ENCODE data around the gene TLE1. TPM values are rescaled to one million over a fixed set of nuclear protein-coding genes. Genes with fewer than 3 reads are reported as not detected.
"Not testable (repeated sequence)": the region's sequence is repeated elsewhere in the genome, so short reads cannot be mapped to it uniquely, and the experiment has no call there.

TLE1 gene
- total and polyA plus RNA-seq, 8 donors: 23.7 to 136 (median 58.7) TPM

DNA sequence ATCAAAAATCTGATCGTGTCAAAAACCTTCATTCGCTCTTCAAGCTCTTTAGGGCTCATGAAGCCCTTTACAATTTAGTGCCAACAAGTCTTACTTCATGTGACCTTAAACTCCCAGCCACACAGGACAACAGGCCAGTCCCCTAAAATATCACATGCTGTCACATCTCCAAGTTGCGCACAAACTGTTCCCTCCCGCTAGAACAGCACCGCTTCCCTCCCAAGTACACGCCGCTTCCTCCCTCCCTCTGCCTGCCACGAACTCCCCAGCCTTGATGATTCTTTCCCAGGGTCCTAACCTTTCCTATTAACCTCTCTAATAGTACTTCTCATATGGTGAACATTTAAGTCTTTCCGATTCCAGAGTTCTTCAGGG, 91.2 kb downstream of the TLE1 start:
- DNase-seq: no peak
- Histone ChIP-seq H3K27me3 (no peaks in the 10 kb centered on the region), H3K4me1 (peaks cover 12 to 48% (median 30%) of the 10 kb centered on the region in 4 donors), H3K9me3 (no peaks in the 10 kb centered on the region), H3K27ac (peak overlapping the region in 2 of 5 donors; percentile 24 to 47), H3K36me3 (peaks cover 0 to 40% (median 33%) of the 10 kb centered on the region in 4 donors), H3K4me3 (no peak overlapping the region)
- WGBS, 5 donors: 87 to 95% (median 90%) methylated on average over 8 to 9 of the region's 9 CpGs
- intact Hi-C loops (cut with DNase I; ENCODE audit: low total_unique reads): no loop called here
- TF ChIP-seq, protein P1, sequence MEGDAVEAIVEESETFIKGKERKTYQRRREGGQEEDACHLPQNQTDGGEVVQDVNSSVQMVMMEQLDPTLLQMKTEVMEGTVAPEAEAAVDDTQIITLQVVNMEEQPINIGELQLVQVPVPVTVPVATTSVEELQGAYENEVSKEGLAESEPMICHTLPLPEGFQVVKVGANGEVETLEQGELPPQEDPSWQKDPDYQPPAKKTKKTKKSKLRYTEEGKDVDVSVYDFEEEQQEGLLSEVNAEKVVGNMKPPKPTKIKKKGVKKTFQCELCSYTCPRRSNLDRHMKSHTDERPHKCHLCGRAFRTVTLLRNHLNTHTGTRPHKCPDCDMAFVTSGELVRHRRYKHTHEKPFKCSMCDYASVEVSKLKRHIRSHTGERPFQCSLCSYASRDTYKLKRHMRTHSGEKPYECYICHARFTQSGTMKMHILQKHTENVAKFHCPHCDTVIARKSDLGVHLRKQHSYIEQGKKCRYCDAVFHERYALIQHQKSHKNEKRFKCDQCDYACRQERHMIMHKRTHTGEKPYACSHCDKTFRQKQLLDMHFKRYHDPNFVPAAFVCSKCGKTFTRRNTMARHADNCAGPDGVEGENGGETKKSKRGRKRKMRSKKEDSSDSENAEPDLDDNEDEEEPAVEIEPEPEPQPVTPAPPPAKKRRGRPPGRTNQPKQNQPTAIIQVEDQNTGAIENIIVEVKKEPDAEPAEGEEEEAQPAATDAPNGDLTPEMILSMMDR (IDR thresholded peaks at IDR 0.05): no peak
- TF ChIP-seq EP300 (IDR thresholded peaks at IDR 0.05) (no peak), POLR2A (IDR thresholded peaks at IDR 0.05) (no peak), POLR2AphosphoS5 (IDR thresholded peaks at IDR 0.05) (no peak)

DNA sequence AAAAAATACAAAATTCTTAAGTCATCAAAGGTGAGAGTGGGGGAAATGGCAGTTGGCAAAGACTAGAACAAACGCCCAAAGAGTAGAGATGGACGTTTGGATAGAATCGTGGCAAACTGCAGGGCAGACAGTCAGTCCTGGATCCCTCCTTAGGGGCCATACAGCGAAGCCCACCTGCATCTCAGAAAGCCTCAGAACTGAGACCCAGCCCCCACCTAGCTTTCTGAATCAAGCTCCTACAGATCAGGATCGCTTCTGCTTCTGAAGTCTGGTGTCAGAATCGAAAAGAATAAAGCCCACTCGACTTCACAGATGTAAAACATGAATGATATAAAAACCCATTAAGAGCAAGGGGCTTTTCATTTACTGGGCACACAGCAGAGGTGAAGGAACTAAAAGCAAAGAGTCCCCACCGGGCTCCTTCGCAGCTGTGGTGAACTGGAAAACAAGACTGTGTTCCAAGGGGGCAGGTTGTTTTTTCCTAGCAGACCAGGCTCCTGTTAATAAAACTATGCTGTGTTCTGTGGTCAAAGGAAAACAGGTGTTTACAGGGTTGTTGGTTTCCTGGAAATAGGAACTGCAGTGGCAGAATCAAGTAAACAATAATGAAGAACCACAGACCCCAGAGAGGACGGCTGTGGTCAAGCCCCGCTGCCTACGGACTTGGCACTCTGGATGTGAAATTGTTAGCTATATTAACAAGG, 91.8 kb downstream of the TLE1 start:
- no peaks in the 10 kb centered on the region for H3K9me3 ChIP-seq
- DNase-seq: no peak
- peaks cover 0 to 40% (median 33%) of the 10 kb centered on the region in 4 donors for H3K36me3 ChIP-seq
- peaks cover 17 to 53% (median 35%) of the 10 kb centered on the region in 4 donors for H3K4me1 ChIP-seq
- no peak for TF ChIP-seq POLR2AphosphoS5 (IDR thresholded peaks at IDR 0.05)
- no peak for TF ChIP-seq EP300 (IDR thresholded peaks at IDR 0.05)
- no peak for TF ChIP-seq POLR2A (IDR thresholded peaks at IDR 0.05)
- TF ChIP-seq, protein P1 (IDR thresholded peaks at IDR 0.05): no peak
- WGBS, 5 donors: 75 to 87% (median 85%) methylated on average over 12 of the region's 12 CpGs
- no peak overlapping the region for H3K4me3 ChIP-seq
- no peaks in the 10 kb centered on the region for H3K27me3 ChIP-seq
- intact Hi-C loops (cut with DNase I; ENCODE audit: low total_unique reads): no loop called here
- peak overlapping the region in 2 of 5 donors; percentile 11 to 47 for H3K27ac ChIP-seq

DNA sequence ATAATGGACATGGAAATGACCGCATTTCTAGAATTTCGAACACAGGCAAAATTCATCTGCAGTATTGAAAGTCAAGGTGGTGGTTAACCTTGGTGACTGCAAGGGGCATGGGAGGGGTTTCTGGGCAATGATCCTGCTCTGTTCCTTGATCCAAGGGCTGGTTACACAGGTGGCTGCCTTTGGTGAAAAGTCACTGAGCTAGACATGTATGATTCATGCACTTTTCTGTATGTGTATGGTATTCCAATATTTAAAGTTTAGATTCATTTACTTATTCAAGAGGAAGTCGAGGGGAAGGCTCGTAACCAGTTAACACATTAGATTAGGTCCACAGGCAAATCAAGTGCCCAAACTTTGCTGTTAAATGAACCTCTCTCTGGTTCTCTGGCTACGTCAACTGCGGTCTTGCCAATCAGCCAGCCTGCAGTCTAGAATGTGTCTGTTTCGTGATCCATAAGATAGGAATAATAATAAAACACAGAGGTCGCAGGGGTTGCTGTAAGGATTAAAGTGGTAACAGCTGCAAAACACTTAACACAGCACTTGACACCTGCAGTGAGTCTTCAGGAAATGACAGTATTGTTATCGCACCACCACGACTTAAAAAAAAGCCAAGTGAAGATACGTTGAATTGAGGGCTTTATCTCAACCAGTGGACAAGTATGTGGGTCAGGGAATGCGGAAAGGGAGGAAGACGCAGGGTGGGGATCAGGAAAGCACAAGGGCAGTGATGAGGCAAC, 92.5 kb downstream of the TLE1 start:
- 76 to 89% (median 80%) methylated on average over 13 of the region's 13 CpGs for WGBS, 5 donors
- no peaks in the 10 kb centered on the region for H3K9me3 ChIP-seq
- no peak for DNase-seq
- peak overlapping the region in 2 of 5 donors; percentile 11 to 47 for H3K27ac ChIP-seq
- H3K4me1 ChIP-seq: peaks cover 18 to 60% (median 36%) of the 10 kb centered on the region in 4 donors
- TF ChIP-seq, protein P1 (IDR thresholded peaks at IDR 0.05): no peak
- TF ChIP-seq EP300 (IDR thresholded peaks at IDR 0.05): no peak
- TF ChIP-seq POLR2A (IDR thresholded peaks at IDR 0.05): no peak
- no peak for TF ChIP-seq POLR2AphosphoS5 (IDR thresholded peaks at IDR 0.05)
- H3K27me3 ChIP-seq: no peaks in the 10 kb centered on the region
- intact Hi-C loops (cut with DNase I; ENCODE audit: low total_unique reads): no loop called here
- H3K4me3 ChIP-seq: no peak overlapping the region
- peaks cover 0 to 43% (median 36%) of the 10 kb centered on the region in 4 donors for H3K36me3 ChIP-seq

DNA sequence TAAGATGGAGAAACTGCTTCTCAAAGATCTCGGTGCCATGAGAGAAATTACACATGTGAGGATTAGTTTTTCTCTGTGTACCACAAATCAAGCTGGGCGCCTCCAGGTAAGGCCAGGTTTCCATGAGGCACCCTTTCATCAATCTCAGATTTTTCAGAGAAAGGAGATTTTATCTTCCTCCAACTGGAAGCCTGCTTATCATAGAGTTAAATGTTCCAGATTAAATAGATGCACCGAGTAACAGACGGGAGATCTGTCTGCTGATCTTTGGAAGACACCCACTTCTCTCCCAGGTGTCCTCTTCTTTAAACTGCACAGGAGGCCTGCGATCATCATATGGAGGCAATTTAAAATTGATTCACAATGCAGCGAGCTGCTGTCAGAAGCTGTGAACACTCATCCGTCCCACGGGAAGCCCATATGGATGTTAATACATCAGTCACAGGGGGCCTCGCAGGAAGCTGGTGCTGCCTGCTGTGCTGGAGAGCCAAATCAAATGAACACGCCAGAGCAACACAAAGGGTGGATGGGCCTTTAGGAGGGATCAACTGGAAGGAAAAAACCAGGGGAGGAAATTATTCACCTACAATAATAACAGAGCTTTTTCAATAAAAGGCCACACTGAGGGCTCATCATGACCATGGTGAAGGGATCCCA, 93.3 kb downstream of the TLE1 start:
- Histone ChIP-seq H3K36me3 (peaks cover 0 to 48% (median 42%) of the 10 kb centered on the region in 4 donors), H3K27me3 (no peaks in the 10 kb centered on the region), H3K27ac (no peak overlapping the region), H3K4me1 (peaks cover 18 to 62% (median 34%) of the 10 kb centered on the region in 4 donors), H3K9me3 (no peaks in the 10 kb centered on the region), H3K4me3 (no peak overlapping the region)
- WGBS, 5 donors: 87 to 89% (median 88%) methylated on average over 10 of the region's 10 CpGs
- intact Hi-C loops (cut with DNase I; ENCODE audit: low total_unique reads): no loop called here
- TF ChIP-seq, protein P1 (IDR thresholded peaks at IDR 0.05): no peak
- no peak for TF ChIP-seq POLR2A (IDR thresholded peaks at IDR 0.05)
- TF ChIP-seq POLR2AphosphoS5 (IDR thresholded peaks at IDR 0.05): no peak
- TF ChIP-seq EP300 (IDR thresholded peaks at IDR 0.05): no peak
- no peak for DNase-seq

DNA sequence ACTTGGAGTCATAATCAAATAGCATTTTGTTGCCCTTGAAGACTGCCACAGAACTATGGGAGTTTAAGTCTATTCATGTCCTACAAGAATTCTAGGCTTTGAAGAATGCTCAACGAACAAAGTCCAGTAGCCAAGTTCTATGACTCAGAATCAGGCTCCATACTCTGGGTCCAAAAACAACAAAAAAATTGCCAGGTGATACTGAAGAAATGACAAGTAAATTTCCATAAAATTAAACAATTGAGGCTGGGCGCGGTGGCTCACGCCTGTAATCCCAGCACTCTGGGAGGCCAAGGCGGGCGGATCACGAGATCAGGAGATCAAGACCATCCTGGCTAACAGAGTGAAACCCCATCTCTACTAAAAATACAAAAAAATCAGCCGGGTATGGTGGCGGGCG, 94.1 kb downstream of the TLE1 start:
- H3K27ac ChIP-seq; H3K9me3 ChIP-seq; intact Hi-C loops (cut with DNase I; ENCODE audit: low total_unique reads); H3K4me3 ChIP-seq; H3K27me3 ChIP-seq; DNase-seq: not testable (repeated sequence)
- WGBS, 5 donors: 88 to 91% (median 88%) methylated on average over 10 of the region's 10 CpGs
- peaks cover 5 to 55% (median 49%) of the 10 kb centered on the region in 4 donors for H3K36me3 ChIP-seq
- H3K4me1 ChIP-seq: peaks cover 11 to 62% (median 33%) of the 10 kb centered on the region in 4 donors

Measured in stomach (tissue), 9 donors.